DND-41 (cell line): ENCODE results near the gene ADK.
A peak's percentile ranks its signal among the peaks of the same experiment; 100 is the strongest.

Experiments used
- ATAC-seq: fragments of 200-7000 bp; cut with Tn5 transposase; 3 replicates; pipeline ENCODE4 v1.9.1; 2021; ENCODE audit warnings: low read depth; ENCODE audit not compliant: insufficient read depth
- DNase-seq: peaks from one replicate; pipeline ENCODE4 v3.0.0-alpha.2; 2020
- H2AFZ ChIP-seq: 2 replicates; pipeline ENCODE4 v1.6.0; 2012; ENCODE audit warnings: low read depth, low read length
- H3K27ac ChIP-seq: 2 replicates; pipeline ENCODE4 v1.5.1; 2012; ENCODE audit warnings: low read length, inconsistent platforms
- H3K27me3 ChIP-seq: fragments of 200-600 bp; sonication (generic); 2 replicates; pipeline ENCODE4 v1.6.0; 2012; ENCODE audit warnings: low read length, mild to moderate bottlenecking, inconsistent platforms; ENCODE audit not compliant: insufficient read depth, poor library complexity
- H3K36me3 ChIP-seq: 2 replicates; pipeline ENCODE4 v1.5.1; 2012; ENCODE audit warnings: low read length, inconsistent platforms; ENCODE audit not compliant: insufficient read depth
- H3K4me1 ChIP-seq: 2 replicates; pipeline ENCODE4 v1.5.1; 2012; ENCODE audit warnings: mild to moderate bottlenecking, low read length; ENCODE audit not compliant: insufficient read depth
- H3K4me2 ChIP-seq: 2 replicates; pipeline ENCODE4 v1.6.0; 2012; ENCODE audit warnings: mild to moderate bottlenecking, moderate library complexity, low read length, inconsistent platforms; ENCODE audit not compliant: insufficient read depth
- H3K4me3 ChIP-seq, 2 experiments: fragments of 200-600 bp in 1 of 2; shearing (Covaris generic) in 1 of 2; 2 replicates each; pipeline ENCODE4 v1.5.1; 2012 to 2016; ENCODE audit warnings: inconsistent platforms in 2 of 2, low read length in 2 of 2, mild to moderate bottlenecking in 2 of 2, low read depth in 1 of 2, moderate library complexity in 1 of 2
- H3K79me2 ChIP-seq: 2 replicates; pipeline ENCODE4 v1.6.0; 2012; ENCODE audit warnings: low read length, inconsistent platforms; ENCODE audit not compliant: insufficient read depth
- H3K9ac ChIP-seq: 2 replicates; pipeline ENCODE4 v1.6.0; 2012; ENCODE audit warnings: low read depth, mild to moderate bottlenecking, inconsistent platforms, low read length, moderate library complexity
- H3K9me3 ChIP-seq: 2 replicates; pipeline ENCODE4 v1.5.1; 2012; ENCODE audit warnings: low read length, moderate library complexity, mild to moderate bottlenecking, inconsistent platforms; ENCODE audit not compliant: insufficient read depth, severe bottlenecking
- H4K20me1 ChIP-seq: 2 replicates; pipeline ENCODE4 v1.6.0; 2012; ENCODE audit warnings: low read length; ENCODE audit not compliant: insufficient read depth
- CTCF ChIP-seq: IDR thresholded peaks from 2 replicates; pipeline ENCODE4 v1.5.1; 2012; ENCODE audit warnings: borderline replicate concordance, low read length, moderate library complexity, mild to moderate bottlenecking; ENCODE audit not compliant: poor library complexity, severe bottlenecking; ENCODE audit errors: extremely low read depth
- EZH2 ChIP-seq: IDR thresholded peaks from 3 replicates; pipeline ENCODE4 v1.6.1; 2012; ENCODE audit warnings: borderline replicate concordance, low read depth, mild to moderate bottlenecking, moderate library complexity, low read length, inconsistent platforms; ENCODE audit not compliant: severe bottlenecking

ADK gene

GRCh38 chr10:74150990-74151878 is at the start of gene ADK:
ADK (plus strand) TSS chr10:74151221; CDS start chr10:74151279, 58 bp downstream.
- peak within 1 kb of the TSS; percentile 68 for H3K9ac ChIP-seq
- H3K27me3 ChIP-seq, result no peaks in the 10 kb centered on the region
- no peaks in the 10 kb centered on the region for H3K9me3 ChIP-seq
- no peak for TF ChIP-seq EZH2
- TF ChIP-seq CTCF, result peak; percentile 22
- peak; percentile 100 for DNase-seq
- H3K36me3 ChIP-seq, result peaks cover under 1% of the 10 kb centered on the region; the same call in 1 of the 2 replicates
- peak within 1 kb of the TSS; percentile 93 for H3K27ac ChIP-seq
- peak; percentile 96 for ATAC-seq
- peak within 1 kb of the TSS; percentile 92 for H2AFZ ChIP-seq
- peaks cover 4% of the 10 kb centered on the region; the same call in 1 of the 2 replicates for H4K20me1 ChIP-seq
- peak within 1 kb of the TSS; percentile 75 for H3K4me2 ChIP-seq
- peak within 1 kb of the TSS; percentile 71 for H3K4me3 ChIP-seq
- H3K79me2 ChIP-seq, result peaks cover 70% of the 10 kb centered on the region
- H3K4me1 ChIP-seq, result peaks cover 37% of the 10 kb centered on the region

GRCh38 chr10:74103560-74104258 is 47.3 kb upstream of the ADK start:
- no peaks in the 10 kb centered on the region for H3K9me3 ChIP-seq
- no peaks in the 10 kb centered on the region for H3K79me2 ChIP-seq

GRCh38 chr10:74104480-74104879 is 46.5 kb upstream of the ADK start:
- TF ChIP-seq EZH2 (no peak), CTCF (no peak)
- Histone ChIP-seq H2AFZ (no peak overlapping the region), H3K27ac (no peak overlapping the region), H3K4me3 (no peak overlapping the region), H3K4me2 (no peak overlapping the region), H3K9ac (no peak overlapping the region), H3K36me3 (no peaks in the 10 kb centered on the region), H3K4me1 (no peaks in the 10 kb centered on the region), H4K20me1 (no peaks in the 10 kb centered on the region), H3K27me3 (no peaks in the 10 kb centered on the region), H3K9me3 (no peaks in the 10 kb centered on the region), H3K79me2 (no peaks in the 10 kb centered on the region)
- ATAC-seq (no peak), DNase-seq (no peak)

More at GRCh38 chr10:74103560-74104258, 47.3 kb upstream of the ADK start:
- Histone ChIP-seq H2AFZ (no peak overlapping the region), H3K4me1 (no peaks in the 10 kb centered on the region), H4K20me1 (no peaks in the 10 kb centered on the region), H3K27ac (no peak overlapping the region), H3K27me3 (no peaks in the 10 kb centered on the region), H3K4me3 (no peak overlapping the region), H3K9ac (no peak overlapping the region), H3K4me2 (no peak overlapping the region), H3K36me3 (no peaks in the 10 kb centered on the region)
- TF ChIP-seq CTCF (peak; percentile 67), EZH2 (no peak)
- ATAC-seq (peak; percentile 68), DNase-seq (no peak)
